ENCODE measurements around the gene OR52I1. TPM values are rescaled to one million over a fixed set of nuclear protein-coding genes. Genes with fewer than 3 reads are reported as not detected.

Gene OR52I1
- total RNA-seq, 2 donors from 2014 or later: not detected

DNA sequence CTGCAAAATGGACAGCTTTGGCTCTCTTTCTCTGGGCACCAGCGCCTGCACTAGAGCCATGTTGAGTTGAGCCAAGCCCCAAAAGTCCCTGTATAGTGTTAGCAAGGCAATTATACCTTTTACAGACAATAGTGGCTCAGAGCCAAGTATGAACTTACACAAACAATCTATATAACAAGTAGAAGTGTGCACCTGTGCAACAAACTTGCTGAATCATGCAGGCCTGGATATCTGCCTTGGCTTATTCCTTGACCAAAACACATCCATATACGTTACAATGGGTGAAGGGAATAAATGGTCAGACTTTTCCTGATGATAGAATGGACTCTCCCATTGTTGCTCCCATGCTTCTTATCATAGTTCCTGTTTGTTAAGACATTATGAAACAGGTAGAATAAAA is 16.1 kb upstream of the OR52I1 start:
- ATAC-seq (ENCODE audit: insufficient number of reproducible peaks, low FRiP score, low read depth) (no peak), DNase-seq (ENCODE audit: low spot score) (no peak)
- TF ChIP-seq, protein P1, sequence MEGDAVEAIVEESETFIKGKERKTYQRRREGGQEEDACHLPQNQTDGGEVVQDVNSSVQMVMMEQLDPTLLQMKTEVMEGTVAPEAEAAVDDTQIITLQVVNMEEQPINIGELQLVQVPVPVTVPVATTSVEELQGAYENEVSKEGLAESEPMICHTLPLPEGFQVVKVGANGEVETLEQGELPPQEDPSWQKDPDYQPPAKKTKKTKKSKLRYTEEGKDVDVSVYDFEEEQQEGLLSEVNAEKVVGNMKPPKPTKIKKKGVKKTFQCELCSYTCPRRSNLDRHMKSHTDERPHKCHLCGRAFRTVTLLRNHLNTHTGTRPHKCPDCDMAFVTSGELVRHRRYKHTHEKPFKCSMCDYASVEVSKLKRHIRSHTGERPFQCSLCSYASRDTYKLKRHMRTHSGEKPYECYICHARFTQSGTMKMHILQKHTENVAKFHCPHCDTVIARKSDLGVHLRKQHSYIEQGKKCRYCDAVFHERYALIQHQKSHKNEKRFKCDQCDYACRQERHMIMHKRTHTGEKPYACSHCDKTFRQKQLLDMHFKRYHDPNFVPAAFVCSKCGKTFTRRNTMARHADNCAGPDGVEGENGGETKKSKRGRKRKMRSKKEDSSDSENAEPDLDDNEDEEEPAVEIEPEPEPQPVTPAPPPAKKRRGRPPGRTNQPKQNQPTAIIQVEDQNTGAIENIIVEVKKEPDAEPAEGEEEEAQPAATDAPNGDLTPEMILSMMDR (IDR thresholded peaks at IDR 0.05): no peak

GRCh38 chr11:4578624-4579023 is 15.2 kb upstream of the OR52I1 start:
- H3K9me3 ChIP-seq: no peaks in the 10 kb centered on the region
- no peaks in the 10 kb centered on the region for H3K27me3 ChIP-seq (replicated peaks; ENCODE audit: insufficient read depth)
- DNase-seq (ENCODE audit: low spot score) (no peak), ATAC-seq (ENCODE audit: insufficient number of reproducible peaks, low FRiP score, low read depth) (no peak)
- H3K4me1 ChIP-seq (ENCODE audit: control insufficient read depth in 1 of 2, low read depth in 2 of 2): no peaks in the 10 kb centered on the region
- H3K4me3 ChIP-seq: no peak overlapping the region
- H3K36me3 ChIP-seq: no peaks in the 10 kb centered on the region
- H3K27ac ChIP-seq: no peak overlapping the region
- TF ChIP-seq, protein P1 (IDR thresholded peaks at IDR 0.05): no peak

More for the DNA sequence above, 16.1 kb upstream of the OR52I1 start:
- H3K36me3 ChIP-seq: no peaks in the 10 kb centered on the region
- no peak overlapping the region for H3K4me3 ChIP-seq
- H3K27ac ChIP-seq: no peak overlapping the region
- H3K27me3 ChIP-seq (replicated peaks; ENCODE audit: insufficient read depth): no peaks in the 10 kb centered on the region
- no peaks in the 10 kb centered on the region for H3K9me3 ChIP-seq
- H3K4me1 ChIP-seq (ENCODE audit: control insufficient read depth in 1 of 2, low read depth in 2 of 2): no peaks in the 10 kb centered on the region

DNA sequence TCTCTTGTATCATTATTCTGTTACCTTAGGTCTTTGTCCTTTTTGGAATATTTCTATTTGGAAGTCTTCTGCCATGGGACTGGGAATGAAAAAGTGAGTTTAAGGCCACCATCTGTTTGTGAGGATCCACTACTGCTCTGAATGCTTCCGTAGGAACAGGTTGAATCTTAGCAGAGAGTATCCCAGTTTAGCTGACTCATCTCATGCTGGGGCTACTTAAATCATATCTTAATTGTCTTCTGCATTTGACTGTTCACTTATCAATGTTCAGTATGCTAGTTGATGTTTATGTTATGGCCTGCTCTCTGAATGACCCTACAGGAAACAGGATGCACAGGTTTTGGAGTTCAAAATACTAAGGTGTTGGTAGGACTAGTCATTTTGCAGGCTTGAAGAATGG is 13.7 kb upstream of the OR52I1 start:
- TF ChIP-seq, protein P1 (IDR thresholded peaks at IDR 0.05): no peak
- DNase-seq (ENCODE audit: low spot score): no peak
- H3K36me3 ChIP-seq: no peaks in the 10 kb centered on the region
- H3K9me3 ChIP-seq: no peaks in the 10 kb centered on the region
- no peaks in the 10 kb centered on the region for H3K27me3 ChIP-seq (replicated peaks; ENCODE audit: insufficient read depth)
- no peaks in the 10 kb centered on the region for H3K4me1 ChIP-seq (ENCODE audit: control insufficient read depth in 1 of 2, low read depth in 2 of 2)
- no peak overlapping the region for H3K4me3 ChIP-seq
- no peak for ATAC-seq (ENCODE audit: insufficient number of reproducible peaks, low FRiP score, low read depth)
- no peak overlapping the region for H3K27ac ChIP-seq

- H3K36me3 ChIP-seq: no peaks in the 10 kb centered on the region
- H3K4me3 ChIP-seq: no peak within 1 kb of the TSS
- ATAC-seq (ENCODE audit: insufficient number of reproducible peaks, low FRiP score, low read depth) (no peak), DNase-seq (ENCODE audit: low spot score) (no peak)
- no peak within 1 kb of the TSS for H3K27ac ChIP-seq
- no peaks in the 10 kb centered on the region for H3K4me1 ChIP-seq (ENCODE audit: control insufficient read depth in 1 of 2, low read depth in 2 of 2)
- no peaks in the 10 kb centered on the region for H3K9me3 ChIP-seq
- H3K27me3 ChIP-seq (replicated peaks; ENCODE audit: insufficient read depth): no peaks in the 10 kb centered on the region
- TF ChIP-seq, protein P1 (IDR thresholded peaks at IDR 0.05): no peak
Measured at GRCh38 chr11:4581443-4581842, 12.4 kb upstream of the OR52I1 start, which contains the start of gene OR52I2. Gene OR52I2 (plus strand): TSS chr11:4581743.

DNA sequence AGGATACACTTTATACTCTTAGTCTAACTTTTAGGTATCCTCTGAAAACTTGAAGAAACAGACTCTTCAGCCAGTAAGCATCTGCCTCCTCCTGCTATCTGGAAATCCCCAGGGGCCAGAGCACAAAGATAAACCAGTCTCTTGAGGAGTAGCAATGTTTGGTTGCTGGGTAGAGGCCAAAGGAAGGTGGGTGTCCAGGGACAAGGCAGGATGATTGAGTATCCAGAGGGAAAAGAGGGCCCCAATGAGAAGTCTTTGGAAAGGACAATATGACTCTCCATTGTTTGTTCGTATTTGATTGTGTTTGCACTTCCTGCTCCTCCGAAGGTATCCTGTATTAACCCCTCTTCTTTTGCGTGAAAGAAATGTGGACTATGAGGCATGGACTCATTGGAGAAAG is 4.8 kb upstream of the OR52I1 start:
- Histone ChIP-seq H3K27me3 (replicated peaks; ENCODE audit: insufficient read depth) (no peaks in the 10 kb centered on the region), H3K4me3 (no peak overlapping the region), H3K4me1 (ENCODE audit: control insufficient read depth in 1 of 2, low read depth in 2 of 2) (no peaks in the 10 kb centered on the region), H3K27ac (no peak overlapping the region), H3K9me3 (no peaks in the 10 kb centered on the region), H3K36me3 (no peaks in the 10 kb centered on the region)
- DNase-seq (ENCODE audit: low spot score): no peak
- no peak for ATAC-seq (ENCODE audit: insufficient number of reproducible peaks, low FRiP score, low read depth)
- TF ChIP-seq, protein P1 (IDR thresholded peaks at IDR 0.05): no peak
